GM12891 (cell line): ENCODE data around the gene ANKS1B.

Source experiments
- PAX5 ChIP-seq: IDR thresholded peaks from 2 replicates; pipeline ENCODE4 v1.6.1; 2011; ENCODE audit warnings: low read length, moderate library complexity, mild to moderate bottlenecking; ENCODE audit not compliant: insufficient read depth, severe bottlenecking
- POLR2A ChIP-seq: IDR thresholded peaks from 2 replicates; pipeline ENCODE4 v1.6.1; 2011; ENCODE audit warnings: low read depth, low read length, control low read depth
- POLR2AphosphoS5 ChIP-seq: IDR thresholded peaks from 2 replicates; pipeline ENCODE4 v1.6.1; 2011; ENCODE audit warnings: low read depth, low read length, control low read depth
- POU2F2 ChIP-seq: IDR thresholded peaks from 2 replicates; pipeline ENCODE4 v1.6.1; 2011; ENCODE audit warnings: low read depth, mild to moderate bottlenecking, control low read depth, low read length, moderate library complexity
- SPI1 ChIP-seq: IDR thresholded peaks from 2 replicates; pipeline ENCODE4 v1.6.1; 2011; ENCODE audit warnings: low read depth, low read length, control low read depth
- TAF1 ChIP-seq: IDR thresholded peaks from 2 replicates; pipeline ENCODE4 v1.6.1; 2011; ENCODE audit warnings: low read depth, low read length, control low read depth

GRCh38 chr12:99959549-99960170 is 25.1 kb downstream of the ANKS1B start:
- TF ChIP-seq TAF1 (no peak), POLR2AphosphoS5 (no peak), POLR2A (no peak), SPI1 (no peak), POU2F2 (no peak), PAX5 (no peak)
